Measurements from ENCODE around the gene GRB14.
"Not testable (repeated sequence)": the region's sequence is repeated elsewhere in the genome, so short reads cannot be mapped to it uniquely, and the experiment has no call there.

Gene GRB14

DNA sequence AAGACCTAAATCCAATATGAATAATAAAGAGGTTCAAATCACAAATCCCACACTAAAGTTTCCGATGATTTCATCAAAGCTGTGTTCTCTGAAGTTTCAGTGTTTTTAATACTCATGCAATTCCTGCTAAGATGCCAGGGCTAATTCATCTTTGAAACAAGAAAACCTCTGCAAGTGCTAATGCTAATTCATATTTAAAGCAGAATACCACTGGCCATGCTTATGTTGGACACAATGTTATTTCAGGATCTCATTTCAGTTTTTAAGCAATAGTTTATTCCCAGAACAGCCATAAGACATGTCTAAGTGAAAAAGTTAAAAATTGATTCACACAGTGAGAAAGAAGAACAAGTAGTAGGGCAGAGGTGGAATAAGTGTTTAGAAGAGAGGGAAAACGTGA lies 62.8 kb downstream of the GRB14 start:
- no peak for DNase-seq (ENCODE audit: low read depth in 2 of 2)

DNA sequence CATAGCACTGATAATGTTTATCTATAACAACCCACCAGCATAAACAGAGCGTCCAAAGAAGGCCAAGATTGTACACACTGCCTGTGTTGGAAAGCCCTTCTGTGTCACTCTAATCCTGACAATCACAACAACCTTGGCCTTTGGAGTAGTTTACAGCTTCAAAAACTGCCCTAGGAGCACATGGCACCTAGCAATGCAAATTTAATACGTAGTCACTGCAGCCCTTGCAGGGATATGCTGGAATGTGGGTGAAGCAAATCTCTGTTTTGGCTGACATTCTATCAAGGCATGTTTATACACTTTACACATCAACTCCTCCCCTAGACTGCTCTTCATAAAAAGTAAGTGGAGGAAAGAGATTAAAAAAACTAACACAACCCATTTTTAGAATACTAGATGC lies 66.8 kb downstream of the GRB14 start:
- no peak for DNase-seq (ENCODE audit: low read depth in 2 of 2)

DNA sequence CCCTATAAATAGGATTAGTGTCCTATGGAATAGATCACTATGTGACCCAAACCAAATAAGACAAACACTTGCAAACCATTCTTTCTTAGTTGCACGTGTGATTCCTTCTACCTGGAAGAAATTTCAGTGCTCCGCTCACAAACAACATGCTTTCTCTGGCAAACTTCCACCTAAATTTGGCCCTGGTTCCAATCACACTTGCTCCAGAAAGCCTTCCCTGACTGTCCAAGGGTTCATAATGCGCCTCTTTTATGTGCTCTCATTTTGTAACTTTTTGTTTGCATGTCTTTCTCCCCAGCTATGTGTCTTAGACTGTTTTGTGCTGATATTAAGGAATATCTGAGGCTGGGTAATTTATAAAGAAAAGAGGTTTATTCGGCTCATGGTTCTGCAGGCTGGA lies 69.8 kb downstream of the GRB14 start:
- DNase-seq (ENCODE audit: low read depth in 2 of 2): no peak

DNA sequence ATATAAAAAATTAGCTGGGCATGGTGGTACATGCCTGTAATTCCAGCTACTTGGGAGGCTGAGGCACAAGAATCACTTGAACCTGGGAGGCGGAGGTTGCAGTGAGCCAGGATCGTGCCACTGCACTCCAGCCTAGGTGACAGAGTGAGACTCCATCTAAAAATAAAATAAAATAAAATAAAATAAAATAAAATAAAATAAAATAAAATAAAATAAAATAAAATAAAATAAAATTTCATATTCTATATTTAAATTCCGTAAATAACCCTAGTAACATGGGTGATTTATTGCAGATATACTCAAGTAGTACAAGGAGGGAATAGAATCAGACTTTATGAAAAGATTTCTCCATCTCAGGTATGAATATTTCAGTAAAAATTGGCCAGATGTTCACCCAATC lies 71.6 kb downstream of the GRB14 start:
- not testable (repeated sequence) for DNase-seq (ENCODE audit: low read depth in 2 of 2)

DNA sequence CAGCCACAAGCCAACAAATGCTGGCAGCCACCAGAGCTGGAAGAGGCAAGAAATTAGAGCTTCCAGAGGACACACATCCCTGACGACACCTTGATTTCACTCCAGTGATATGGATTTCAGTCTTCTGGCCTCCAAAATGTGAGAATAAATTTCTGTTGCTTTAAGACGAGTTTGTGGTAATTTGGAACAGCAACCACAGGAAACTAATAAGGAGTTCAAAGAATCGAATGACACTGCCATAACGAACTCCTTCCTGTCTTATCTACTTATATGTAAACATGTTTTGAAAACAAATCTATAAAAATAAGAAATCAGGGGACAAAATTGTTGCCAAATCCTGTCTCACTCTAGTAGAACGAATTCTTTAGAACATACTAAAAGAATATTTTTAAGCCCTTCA lies 75.8 kb downstream of the GRB14 start:
- no peak for DNase-seq (ENCODE audit: low read depth in 2 of 2)

DNA sequence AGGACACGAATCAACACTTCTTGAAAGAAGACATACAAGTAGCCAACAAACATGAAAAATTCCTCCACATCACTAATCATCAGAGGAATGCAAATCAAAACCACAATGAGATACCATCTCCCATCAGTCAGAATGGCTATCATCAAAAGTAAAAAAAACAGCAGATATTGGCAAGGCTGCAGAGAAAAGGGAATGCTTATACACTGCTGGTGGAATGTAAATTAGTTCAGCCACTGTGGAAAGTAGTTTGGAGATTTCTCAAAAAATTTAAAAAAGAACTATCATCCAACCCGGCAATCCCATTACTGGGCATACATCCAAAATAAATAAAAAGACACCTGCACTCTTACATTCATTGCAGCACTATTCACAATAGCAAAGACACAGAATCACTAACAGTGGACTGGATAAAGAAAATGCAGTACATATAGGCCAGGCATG lies 78.7 kb downstream of the GRB14 start:
- DNase-seq (ENCODE audit: low read depth in 2 of 2): peak; percentile 84 to 89

DNA sequence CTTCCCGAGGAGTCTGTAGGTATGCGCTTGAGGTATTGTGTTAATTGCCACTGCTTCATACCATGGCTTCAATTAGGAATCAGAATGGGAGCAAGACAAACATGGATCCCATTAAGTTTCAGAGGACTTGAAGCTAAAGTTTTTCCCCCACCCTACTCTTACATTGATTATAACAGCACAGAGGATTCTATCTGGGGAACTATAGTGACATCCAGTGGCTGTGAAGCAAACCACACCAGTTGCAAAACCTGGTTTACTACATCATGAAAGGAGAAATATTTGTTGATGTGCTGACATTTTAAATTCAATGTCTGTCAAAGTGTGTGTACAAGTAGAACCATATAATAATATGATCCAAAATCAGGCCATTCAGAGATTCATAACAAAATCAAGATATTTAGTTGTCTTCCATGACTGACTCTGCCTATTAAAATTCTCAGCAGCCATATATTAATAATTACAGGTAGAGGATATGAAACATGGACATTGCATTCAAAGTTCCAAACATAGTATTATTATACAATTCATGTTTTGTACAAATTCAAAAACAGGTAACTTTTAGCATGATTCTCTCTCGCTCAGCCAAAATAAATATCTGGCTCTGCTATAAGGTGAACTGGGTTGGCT lies 82.9 kb downstream of the GRB14 start:
- DNase-seq (ENCODE audit: low read depth in 2 of 2): no peak

DNA sequence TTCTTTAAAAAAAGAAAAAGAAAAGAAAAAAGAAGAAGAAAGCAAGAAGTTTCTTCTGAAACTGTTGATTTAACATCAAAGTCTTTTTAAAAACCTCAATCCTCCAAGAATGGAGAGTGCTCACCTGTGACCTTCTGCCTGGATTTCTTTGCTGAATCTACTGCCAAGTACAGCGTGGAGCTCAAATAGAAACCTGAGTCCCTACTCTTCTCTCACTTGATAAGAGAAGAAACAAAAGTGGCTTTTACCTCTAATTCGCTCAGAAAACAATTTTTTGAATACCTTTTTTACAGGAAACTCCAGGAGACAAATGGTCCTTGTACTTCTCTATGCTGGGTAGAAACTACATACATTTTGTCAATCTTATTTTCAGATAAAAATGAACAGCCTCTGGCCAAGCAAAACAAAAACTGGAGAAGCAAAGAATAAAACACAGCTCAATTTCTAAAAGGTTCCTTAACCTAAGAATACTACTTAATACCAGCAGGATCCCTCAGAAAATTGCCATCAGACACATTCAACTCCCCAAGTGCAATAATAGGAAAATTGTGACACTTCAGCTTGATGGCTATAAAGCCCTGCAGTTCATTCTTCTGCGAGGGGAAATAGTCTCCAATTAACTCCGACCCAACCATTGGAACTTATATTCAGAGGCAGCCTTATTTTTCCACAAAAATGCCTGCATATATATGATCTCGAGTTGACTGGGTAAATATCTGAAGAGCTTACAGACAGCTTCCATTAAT lies 85.8 kb downstream of the GRB14 start:
- no peak for DNase-seq (ENCODE audit: low read depth in 2 of 2)

DNA sequence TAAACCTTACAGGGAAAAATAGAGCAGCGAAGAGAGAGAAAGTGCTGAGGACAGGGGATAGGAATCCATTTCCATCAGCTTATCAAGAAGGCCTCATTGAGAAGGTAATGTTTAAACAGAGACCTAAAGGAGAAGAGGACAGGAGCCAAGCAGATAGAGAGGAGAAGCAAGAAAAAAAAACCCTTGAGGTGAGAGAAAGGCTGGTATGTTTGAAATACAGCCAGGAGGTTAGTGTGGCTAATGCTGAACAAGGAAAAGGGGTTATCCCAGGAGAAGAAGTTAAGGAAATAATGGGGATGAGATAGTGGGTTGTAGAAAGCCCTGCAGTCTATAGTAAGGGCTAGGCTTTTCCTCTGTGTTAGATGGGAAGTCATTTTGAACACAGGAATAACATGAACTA lies 90.8 kb downstream of the GRB14 start:
- DNase-seq (ENCODE audit: low read depth in 2 of 2): no peak

DNA sequence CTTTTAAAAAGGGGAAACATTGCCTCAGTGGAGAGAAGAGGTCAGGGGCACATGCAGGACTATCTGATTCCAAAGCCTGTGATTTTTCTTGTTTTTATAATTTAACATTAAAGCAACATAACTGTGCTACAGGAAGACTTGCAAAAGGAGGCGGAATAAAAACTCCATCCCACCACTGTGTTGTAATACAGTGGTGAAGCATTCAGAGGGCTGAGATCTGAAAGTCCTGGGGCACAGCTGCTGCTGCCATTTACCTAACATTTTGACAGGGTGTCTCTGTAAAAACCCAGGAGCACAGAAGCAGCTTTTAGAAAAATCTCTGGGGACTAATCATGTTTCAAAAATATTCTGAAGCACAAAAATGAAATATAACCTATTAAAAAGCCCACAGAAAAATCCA lies 97.6 kb downstream of the GRB14 start:
- no peak for DNase-seq (ENCODE audit: low read depth in 2 of 2)

DNA sequence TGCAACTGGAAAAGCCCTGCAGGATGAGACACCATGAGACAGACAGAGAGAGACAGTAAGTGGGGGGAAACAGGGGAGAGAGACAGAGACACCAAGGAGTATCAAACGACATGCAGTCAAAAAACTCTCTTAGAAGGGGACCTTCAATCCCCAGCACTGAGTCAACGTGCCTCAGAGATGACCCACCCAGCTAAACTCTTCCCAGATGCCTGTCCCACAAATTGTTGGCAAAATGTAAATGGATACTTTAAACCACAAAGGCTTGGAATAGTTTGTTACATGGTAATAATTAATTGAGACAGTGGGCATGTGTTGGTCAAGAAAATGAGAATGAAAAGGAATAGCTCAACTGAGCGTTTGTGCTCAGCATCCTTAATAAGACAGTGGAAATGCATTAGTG lies 98.3 kb downstream of the GRB14 start:
- no peak for DNase-seq (ENCODE audit: low read depth in 2 of 2)

DNA sequence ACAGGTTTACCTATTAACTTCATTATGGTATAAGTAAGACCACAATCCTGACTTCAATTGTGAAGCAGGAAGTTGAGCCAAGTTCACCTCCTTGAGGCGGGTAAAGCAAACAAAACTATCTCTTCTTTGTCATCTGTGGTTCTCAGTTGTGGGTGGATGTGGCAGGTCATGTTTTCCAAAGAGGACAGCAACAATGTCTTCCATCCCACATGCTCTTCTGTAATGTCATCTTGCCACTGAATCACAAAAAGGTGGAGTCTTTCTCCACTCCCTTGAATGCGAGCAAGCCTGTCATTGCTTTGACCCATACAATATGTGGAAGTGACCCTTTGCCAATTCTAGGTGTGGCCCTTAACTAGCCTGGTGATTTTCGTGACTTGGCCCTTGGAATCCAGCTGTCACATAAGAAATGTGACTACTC lies 98.7 kb downstream of the GRB14 start:
- no peak for DNase-seq (ENCODE audit: low read depth in 2 of 2)

DNA sequence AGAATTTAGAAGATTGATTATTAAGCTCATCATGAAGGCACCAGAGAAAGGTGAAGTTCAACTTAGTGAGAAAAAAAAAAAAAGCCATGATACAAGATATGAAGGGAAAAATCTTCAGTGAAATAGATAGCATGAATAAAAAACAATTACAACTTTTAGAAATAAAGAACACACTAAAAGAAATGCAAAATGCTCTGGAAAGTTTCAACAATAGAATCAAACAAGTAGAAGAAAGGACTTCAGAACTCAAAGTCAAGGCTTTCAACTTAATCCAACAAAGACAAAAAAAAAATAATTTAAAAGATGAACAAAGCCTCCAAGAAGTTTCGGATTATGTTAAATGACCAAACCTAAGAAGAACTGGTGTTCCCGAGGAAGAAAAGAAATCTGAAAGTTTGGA lies 105.5 kb downstream of the GRB14 start:
- DNase-seq (ENCODE audit: low read depth in 2 of 2): no peak

DNA sequence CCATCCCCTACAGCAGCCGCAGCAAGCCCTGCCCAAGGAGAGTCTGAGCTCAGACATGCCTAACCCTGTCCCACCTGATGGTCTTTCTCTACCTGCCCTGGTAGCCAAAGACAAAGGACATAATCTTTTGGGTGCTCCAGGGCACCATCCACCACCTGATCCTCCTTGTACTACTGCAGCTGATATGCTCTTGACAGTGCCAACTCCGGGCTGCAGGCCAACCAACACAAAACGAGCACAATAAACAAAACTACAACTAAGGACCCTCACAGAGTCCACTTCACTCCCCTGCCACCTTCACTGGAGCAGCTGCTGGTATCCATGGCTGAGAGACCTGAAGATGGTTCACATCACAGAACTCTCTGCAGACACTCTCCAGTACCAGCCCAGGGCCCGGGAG lies 106.3 kb downstream of the GRB14 start:
- DNase-seq (ENCODE audit: low read depth in 2 of 2): no peak

DNA sequence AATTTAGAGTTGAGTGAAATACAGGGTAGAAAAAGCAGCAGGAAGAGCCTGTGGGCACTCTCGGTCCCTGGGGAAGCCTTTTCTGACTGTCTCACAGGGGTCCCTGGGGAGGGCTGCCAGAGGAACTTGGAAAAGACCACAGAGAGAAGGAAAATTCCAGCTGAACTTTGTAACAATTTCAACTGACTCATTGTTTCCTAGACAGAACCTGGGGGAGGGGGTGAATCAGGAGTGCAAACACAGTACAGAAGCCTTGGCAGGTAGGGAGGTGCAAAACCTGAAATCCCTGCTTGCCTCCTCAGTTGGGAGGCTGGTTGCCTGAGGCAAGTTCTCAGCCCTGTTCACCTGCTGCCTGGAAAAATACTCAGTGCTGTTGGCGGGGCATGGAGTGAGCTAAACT lies 106.8 kb downstream of the GRB14 start:
- no peak for DNase-seq (ENCODE audit: low read depth in 2 of 2)

DNA sequence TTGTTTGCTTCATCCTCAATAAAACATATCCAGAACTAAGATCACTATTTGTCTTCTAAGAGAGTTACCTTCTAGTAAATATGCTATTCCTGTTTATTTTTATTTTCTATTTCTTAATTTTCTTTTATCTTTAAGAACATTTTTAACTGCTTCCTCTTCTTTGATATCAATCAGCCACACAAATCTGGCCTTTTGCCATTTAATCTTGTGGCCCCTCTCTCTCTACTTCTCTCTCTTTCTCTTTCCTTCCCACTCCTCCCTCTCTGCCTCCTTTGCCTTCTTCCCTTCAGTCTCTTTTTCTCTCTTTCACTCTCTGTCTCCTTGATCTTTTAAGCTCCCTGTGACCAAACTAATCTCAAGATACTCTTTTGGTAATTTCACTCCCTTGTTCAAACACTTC lies 108.4 kb downstream of the GRB14 start:
- no peak for DNase-seq (ENCODE audit: low read depth in 2 of 2)

DNA sequence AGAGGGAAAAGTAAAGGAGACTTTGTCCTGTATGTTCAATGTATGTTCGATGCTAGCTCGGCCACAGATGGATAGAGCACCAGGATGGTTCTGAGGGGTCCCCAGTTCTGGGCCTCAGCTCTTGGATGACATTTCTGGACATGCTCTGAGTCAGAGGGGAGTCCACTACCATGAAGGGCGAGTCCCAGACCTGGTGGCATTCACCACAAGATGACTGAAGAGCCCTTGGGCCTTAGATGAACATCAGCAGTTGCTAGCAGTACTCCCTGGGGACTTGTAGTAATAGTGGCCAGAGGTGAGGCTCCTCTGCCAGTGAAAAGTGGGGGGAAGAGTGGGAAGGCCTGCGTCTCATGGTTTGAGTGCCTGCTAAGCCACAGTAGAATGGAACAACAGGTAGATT lies 109.5 kb downstream of the GRB14 start:
- DNase-seq (ENCODE audit: low read depth in 2 of 2): no peak

DNA sequence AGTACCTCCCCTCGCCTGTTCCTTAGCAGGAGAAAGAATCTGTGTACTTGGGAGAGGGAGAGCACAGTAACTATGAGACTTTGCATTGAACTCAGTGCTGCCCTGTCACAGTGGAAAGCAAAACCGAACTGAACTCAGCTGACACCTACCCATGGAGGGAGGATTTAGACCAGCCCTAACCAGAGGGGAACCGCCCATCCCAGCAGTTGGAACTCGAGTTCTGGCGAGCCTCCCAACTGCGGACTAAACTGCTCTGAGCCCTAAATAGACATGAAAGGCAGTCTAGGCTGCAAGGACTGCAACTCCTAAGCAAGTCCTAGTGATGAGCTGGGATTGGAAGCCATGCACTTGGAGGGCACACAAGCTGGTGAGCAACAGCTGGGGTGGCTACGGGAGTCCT lies 110.4 kb downstream of the GRB14 start:
- no peak for DNase-seq (ENCODE audit: low read depth in 2 of 2)

DNA sequence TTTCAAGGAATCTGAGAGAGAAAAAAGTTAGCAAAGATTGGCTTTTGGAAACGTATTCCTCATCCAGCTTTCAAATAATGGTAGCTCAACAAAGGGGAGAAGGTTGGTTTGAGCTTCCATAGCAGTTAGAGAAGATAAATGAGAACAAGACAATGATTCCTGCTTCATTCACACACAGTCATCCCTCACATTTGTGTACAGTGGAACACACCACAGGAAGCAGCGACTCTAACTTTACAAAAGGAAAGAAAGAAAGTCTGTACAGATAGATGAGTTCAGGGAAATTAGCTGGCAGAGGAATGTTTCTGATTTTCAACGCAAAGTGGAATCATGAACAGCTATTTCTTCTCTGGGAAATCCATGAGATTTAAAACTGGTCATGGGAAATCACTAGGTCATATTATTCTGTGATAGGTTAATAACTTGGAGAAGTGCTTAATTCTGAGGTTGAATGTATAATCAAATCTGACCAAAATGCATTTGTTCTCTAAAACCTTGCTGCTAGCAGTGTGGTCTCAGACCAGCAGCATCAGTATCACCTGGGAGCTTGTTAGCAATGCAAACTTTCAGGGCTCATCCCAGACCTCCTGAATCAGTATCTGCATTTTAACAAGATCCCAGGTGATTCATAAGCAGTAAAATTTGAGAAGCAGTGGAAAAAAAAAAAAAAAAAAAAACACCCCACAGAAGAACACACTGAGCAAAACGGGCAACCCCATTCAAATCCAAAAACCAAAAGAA lies 112.0 kb downstream of the GRB14 start:
- DNase-seq (ENCODE audit: low read depth in 2 of 2): no peak

DNA sequence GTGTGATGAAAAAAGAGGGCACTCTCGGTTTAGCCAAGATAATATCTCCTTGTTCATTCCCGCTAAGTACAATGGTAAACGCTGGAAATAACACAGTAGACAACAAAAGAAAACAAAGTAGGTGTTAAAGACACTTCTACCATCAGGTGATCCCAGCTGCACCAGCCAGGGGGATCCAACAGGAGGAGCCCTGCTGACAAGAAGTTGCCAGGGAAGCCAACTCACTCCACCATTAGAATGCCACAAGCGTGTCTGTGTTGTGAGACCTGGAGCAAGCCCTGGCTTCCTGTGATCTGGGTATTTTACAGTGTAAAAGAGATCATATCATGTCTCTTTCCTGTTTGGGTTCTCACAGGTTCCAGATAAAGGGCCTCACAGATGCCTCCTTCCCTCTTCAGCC lies 117.0 kb downstream of the GRB14 start:
- no peak for DNase-seq (ENCODE audit: low read depth in 2 of 2)

DNA sequence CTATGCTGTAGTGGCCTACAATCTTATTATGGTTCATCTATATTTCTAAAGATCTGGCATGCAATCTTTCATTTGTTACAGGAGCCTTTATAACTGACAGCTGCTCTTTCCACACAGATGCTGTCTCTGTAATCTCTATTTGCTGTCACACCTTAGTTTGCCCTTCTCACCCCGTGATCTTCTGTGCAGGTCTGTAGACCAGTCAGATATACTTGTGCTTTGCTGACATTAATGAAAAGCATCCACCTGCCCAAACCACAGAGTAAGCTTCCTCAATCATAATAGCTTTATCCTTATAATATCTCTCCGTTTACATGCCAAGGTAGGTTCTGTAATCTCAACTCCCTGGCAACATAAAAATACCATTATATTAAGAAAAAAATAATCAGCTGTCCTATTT lies 122.4 kb downstream of the GRB14 start:
- DNase-seq (ENCODE audit: low read depth in 2 of 2): no peak

DNA sequence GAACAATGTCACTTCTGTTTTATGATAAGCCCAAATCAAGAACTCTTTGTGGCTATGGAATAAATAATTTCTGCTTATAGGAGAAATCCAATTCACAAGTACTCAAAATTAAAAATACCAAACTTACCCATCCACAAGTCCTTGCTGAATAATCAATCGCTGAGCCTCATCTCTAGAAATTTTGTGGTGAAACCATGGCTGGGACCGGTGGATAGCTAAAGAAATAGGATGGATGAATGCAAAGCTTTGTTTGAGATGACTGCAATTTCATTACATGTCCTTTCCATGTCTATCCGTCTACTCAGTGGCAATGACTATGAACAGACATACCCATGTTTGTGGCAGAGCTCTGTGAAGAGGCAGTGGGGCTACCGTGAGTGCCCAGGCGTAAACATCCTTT lies 124.4 kb downstream of the GRB14 start:
- DNase-seq (ENCODE audit: low read depth in 2 of 2): no peak

DNA sequence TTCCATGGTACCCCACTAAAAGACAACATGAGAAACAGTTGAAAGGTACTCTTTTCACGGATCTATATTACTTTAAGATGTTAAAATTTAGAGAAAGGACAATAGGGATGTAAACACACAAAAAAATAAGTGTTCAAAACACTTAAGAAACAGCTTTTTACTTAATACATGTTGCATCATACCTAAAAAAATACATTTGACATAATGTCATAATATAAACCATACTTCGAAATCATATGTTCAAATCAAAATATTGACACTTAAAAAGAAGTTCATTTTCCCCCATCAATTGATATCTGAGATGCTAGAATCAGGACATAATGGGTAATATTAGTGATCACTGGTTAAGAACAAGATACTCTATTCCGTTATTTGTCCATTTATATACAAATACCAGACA lies 124.9 kb downstream of the GRB14 start:
- DNase-seq (ENCODE audit: low read depth in 2 of 2): no peak
